ENCODE data around the gene ENTPD6. TPM values are rescaled to one million over a fixed set of nuclear protein-coding genes. Genes with fewer than 3 reads are reported as not detected.

Gene ENTPD6
- total RNA-seq, 1 experiment from 2014 or later: 86.6 TPM

- no peaks in the 10 kb centered on the region for H3K9me3 Mint-ChIP-seq (ENCODE audit: unreplicated experiment)
- H3K4me1 Mint-ChIP-seq (ENCODE audit: low read depth, unreplicated experiment): peaks cover 7% of the 10 kb centered on the region
- DNase-seq: no peak
- Histone ChIP-seq H3K4me1 (peaks cover 3% of the 10 kb centered on the region; the same call in 1 of the 2 replicates), H3K4me3 (ENCODE audit: low read depth, low read length) (no peak overlapping the region), H3K27me3 (replicated peaks; ENCODE audit: control insufficient read depth, insufficient read depth, low read length) (no peaks in the 10 kb centered on the region), H3K36me3 (ENCODE audit: control insufficient read depth, insufficient read depth, low read length) (peaks cover 7% of the 10 kb centered on the region), H3K9me3 (no peaks in the 10 kb centered on the region)
- intact Hi-C loops (cut with micrococcal nuclease; ENCODE audit: unreplicated experiment): no loop called here
- no peaks in the 10 kb centered on the region for H3K27me3 Mint-ChIP-seq (ENCODE audit: insufficient read depth, unreplicated experiment)
- CTCF ChIA-PET: interaction anchor here (3.0 kb wide), 1 partner anchor 25 kb away, joined by 23 read pairs; the partner anchor contains the start of gene PYGB
- BruUV-seq (replicated peaks): no TSS peak
- no peak overlapping the region for H3K4me3 Mint-ChIP-seq (ENCODE audit: unreplicated experiment)
- peaks cover 38% of the 10 kb centered on the region for H3K36me3 Mint-ChIP-seq (ENCODE audit: insufficient read depth, unreplicated experiment)
- POLR2A ChIA-PET: interaction anchor here (0.7 kb wide), 1 partner anchor 26 kb away, joined by 4 read pairs; the partner anchor contains the start of gene PYGB
- TF ChIP-seq, protein P1, sequence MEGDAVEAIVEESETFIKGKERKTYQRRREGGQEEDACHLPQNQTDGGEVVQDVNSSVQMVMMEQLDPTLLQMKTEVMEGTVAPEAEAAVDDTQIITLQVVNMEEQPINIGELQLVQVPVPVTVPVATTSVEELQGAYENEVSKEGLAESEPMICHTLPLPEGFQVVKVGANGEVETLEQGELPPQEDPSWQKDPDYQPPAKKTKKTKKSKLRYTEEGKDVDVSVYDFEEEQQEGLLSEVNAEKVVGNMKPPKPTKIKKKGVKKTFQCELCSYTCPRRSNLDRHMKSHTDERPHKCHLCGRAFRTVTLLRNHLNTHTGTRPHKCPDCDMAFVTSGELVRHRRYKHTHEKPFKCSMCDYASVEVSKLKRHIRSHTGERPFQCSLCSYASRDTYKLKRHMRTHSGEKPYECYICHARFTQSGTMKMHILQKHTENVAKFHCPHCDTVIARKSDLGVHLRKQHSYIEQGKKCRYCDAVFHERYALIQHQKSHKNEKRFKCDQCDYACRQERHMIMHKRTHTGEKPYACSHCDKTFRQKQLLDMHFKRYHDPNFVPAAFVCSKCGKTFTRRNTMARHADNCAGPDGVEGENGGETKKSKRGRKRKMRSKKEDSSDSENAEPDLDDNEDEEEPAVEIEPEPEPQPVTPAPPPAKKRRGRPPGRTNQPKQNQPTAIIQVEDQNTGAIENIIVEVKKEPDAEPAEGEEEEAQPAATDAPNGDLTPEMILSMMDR (IDR thresholded peaks at IDR 0.05; ENCODE audit: insufficient read depth in 1 of 2, low read depth in 1 of 2, low read length in 1 of 2, severe bottlenecking in 1 of 2, unreplicated experiment in 1 of 2): no peak
- peak overlapping the region; percentile 40 for H3K27ac Mint-ChIP-seq (ENCODE audit: unreplicated experiment)
Measured at GRCh38 chr20:25221592-25222460, 26.3 kb downstream of the ENTPD6 start.

- Histone ChIP-seq H3K36me3 (ENCODE audit: control insufficient read depth, insufficient read depth, low read length) (peaks cover 7% of the 10 kb centered on the region), H3K4me1 (peaks cover 3% of the 10 kb centered on the region; the same call in 1 of the 2 replicates), H3K4me3 (ENCODE audit: low read depth, low read length) (no peak overlapping the region), H3K9me3 (no peaks in the 10 kb centered on the region), H3K27me3 (replicated peaks; ENCODE audit: control insufficient read depth, insufficient read depth, low read length) (no peaks in the 10 kb centered on the region)
- ChIA-PET CTCF (interaction anchor here (0.6 to 3.0 kb wide), 3 partner anchors 11 to 177 kb away, joined by 3 to 23 read pairs (median 4); partner anchors contain the start of gene PYGB), POLR2A (no interaction called here)
- H3K4me3 Mint-ChIP-seq (ENCODE audit: unreplicated experiment): no peak overlapping the region
- no peak for DNase-seq
- no peaks in the 10 kb centered on the region for H3K9me3 Mint-ChIP-seq (ENCODE audit: unreplicated experiment)
- H3K27ac Mint-ChIP-seq (ENCODE audit: unreplicated experiment): peak overlapping the region; percentile 32
- peaks cover 38% of the 10 kb centered on the region for H3K36me3 Mint-ChIP-seq (ENCODE audit: insufficient read depth, unreplicated experiment)
- no TSS peak for BruUV-seq (replicated peaks)
- intact Hi-C loops (cut with micrococcal nuclease; ENCODE audit: unreplicated experiment): no loop called here
- peaks cover 15% of the 10 kb centered on the region for H3K4me1 Mint-ChIP-seq (ENCODE audit: low read depth, unreplicated experiment)
- H3K27me3 Mint-ChIP-seq (ENCODE audit: insufficient read depth, unreplicated experiment): no peaks in the 10 kb centered on the region
- TF ChIP-seq, protein P1 (IDR thresholded peaks at IDR 0.05; ENCODE audit: insufficient read depth in 1 of 2, low read depth in 1 of 2, low read length in 1 of 2, severe bottlenecking in 1 of 2, unreplicated experiment in 1 of 2): no peak
Measured at GRCh38 chr20:25222461-25223178, 27.1 kb downstream of the ENTPD6 start.

DNA sequence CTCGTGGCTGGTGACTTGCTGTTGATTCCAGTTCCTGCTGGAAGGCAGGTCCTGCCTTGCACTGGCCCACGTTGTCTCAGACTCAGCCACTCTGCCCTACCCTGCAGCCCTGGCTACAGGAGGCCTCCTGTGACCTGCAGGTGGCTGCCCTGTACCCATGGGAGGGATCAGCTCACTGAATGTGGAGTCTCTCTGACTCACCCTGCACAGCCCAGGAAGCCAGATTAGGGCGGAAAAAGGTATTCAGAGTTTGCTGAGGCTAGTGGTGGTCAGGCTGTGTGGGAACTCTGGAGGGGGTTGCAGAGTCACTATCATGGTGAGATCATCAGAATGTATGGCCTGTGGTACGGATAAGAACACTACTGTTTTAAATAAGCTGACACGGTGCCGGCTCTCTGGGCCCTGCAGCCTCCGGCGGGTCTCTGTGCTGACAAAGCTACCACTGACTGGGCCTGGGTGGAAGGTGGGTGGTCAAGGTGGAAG is 27.7 kb downstream of the ENTPD6 start:
- Mint-ChIP-seq H3K36me3 (ENCODE audit: insufficient read depth, unreplicated experiment) (peaks cover 34% of the 10 kb centered on the region), H3K4me3 (ENCODE audit: unreplicated experiment) (no peak overlapping the region), H3K9me3 (ENCODE audit: unreplicated experiment) (no peaks in the 10 kb centered on the region), H3K27me3 (ENCODE audit: insufficient read depth, unreplicated experiment) (no peaks in the 10 kb centered on the region), H3K4me1 (ENCODE audit: low read depth, unreplicated experiment) (peaks cover 17% of the 10 kb centered on the region), H3K27ac (ENCODE audit: unreplicated experiment) (peak overlapping the region; percentile 32)
- Histone ChIP-seq H3K27me3 (replicated peaks; ENCODE audit: control insufficient read depth, insufficient read depth, low read length) (no peaks in the 10 kb centered on the region), H3K4me1 (peaks cover 3% of the 10 kb centered on the region; the same call in 1 of the 2 replicates), H3K9me3 (no peaks in the 10 kb centered on the region), H3K4me3 (ENCODE audit: low read depth, low read length) (no peak overlapping the region), H3K36me3 (ENCODE audit: control insufficient read depth, insufficient read depth, low read length) (peaks cover 7% of the 10 kb centered on the region)
- CTCF ChIA-PET: interaction anchor here (1.2 to 3.0 kb wide), 3 partner anchors 24 to 190 kb away, joined by 3 to 23 read pairs (median 4); partner anchors contain the start of gene PYGB
- intact Hi-C loops (cut with micrococcal nuclease; ENCODE audit: unreplicated experiment): no loop called here
- POLR2A ChIA-PET: interaction anchor here (0.9 kb wide), 1 partner anchor 24 kb away, joined by 4 read pairs; the partner anchor contains the start of gene PYGB
- BruUV-seq (replicated peaks): no TSS peak
- TF ChIP-seq, protein P1 (IDR thresholded peaks at IDR 0.05; ENCODE audit: insufficient read depth in 1 of 2, low read depth in 1 of 2, low read length in 1 of 2, severe bottlenecking in 1 of 2, unreplicated experiment in 1 of 2): peak in 1 of 2 experiments; percentile 44
- DNase-seq: peak in 1 of 2 experiments; percentile 46

Data from Caco-2 (cell line).